CD4-positive, alpha-beta T cell treated with Interleukin-6 at 100 ng/mL for 8 hours (primary cell): Measurements from ENCODE around the gene DISP1.
A peak's percentile ranks its signal among the peaks of the same experiment; 100 is the strongest.

Source experiments
- DNase-seq: peaks from one replicate; pipeline ENCODE4 v3.0.0-alpha.2; 2020; ENCODE audit warnings: mixed read lengths, low spot score

The DISP1 gene, protein sequence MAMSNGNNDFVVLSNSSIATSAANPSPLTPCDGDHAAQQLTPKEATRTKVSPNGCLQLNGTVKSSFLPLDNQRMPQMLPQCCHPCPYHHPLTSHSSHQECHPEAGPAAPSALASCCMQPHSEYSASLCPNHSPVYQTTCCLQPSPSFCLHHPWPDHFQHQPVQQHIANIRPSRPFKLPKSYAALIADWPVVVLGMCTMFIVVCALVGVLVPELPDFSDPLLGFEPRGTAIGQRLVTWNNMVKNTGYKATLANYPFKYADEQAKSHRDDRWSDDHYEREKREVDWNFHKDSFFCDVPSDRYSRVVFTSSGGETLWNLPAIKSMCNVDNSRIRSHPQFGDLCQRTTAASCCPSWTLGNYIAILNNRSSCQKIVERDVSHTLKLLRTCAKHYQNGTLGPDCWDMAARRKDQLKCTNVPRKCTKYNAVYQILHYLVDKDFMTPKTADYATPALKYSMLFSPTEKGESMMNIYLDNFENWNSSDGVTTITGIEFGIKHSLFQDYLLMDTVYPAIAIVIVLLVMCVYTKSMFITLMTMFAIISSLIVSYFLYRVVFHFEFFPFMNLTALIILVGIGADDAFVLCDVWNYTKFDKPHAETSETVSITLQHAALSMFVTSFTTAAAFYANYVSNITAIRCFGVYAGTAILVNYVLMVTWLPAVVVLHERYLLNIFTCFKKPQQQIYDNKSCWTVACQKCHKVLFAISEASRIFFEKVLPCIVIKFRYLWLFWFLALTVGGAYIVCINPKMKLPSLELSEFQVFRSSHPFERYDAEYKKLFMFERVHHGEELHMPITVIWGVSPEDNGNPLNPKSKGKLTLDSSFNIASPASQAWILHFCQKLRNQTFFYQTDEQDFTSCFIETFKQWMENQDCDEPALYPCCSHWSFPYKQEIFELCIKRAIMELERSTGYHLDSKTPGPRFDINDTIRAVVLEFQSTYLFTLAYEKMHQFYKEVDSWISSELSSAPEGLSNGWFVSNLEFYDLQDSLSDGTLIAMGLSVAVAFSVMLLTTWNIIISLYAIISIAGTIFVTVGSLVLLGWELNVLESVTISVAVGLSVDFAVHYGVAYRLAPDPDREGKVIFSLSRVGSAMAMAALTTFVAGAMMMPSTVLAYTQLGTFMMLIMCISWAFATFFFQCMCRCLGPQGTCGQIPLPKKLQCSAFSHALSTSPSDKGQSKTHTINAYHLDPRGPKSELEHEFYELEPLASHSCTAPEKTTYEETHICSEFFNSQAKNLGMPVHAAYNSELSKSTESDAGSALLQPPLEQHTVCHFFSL (N-terminal part only)

GRCh38 chr1:222814536-222815439 lies at the start of gene DISP1:
TSS of gene DISP1 (plus strand) at chr1:222815039. CDS start at chr1:222942824, 127,785 bp downstream.
- DNase-seq, result peak; percentile 72

DNA sequence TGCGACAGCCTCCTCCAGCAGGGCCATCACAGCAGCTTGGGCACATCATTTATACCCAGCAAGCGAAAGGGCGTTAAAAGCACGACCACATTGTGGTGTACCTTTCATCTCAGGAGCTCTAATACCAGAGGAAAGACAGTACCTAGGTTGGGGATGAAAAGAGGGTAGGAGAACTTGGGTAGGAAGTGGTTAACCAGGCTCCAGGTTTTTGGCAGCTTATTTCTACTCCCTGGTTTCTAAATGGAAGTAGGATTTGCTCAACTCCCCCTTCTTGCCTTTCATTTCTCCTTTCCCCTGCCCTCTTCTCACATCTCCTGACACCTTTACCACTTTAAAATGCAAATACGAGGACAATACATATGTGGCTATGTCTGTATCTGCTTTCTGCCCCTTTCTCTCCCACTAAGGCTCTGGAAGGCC lies 47.7 kb upstream of the DISP1 start:
- no peak for DNase-seq

DNA sequence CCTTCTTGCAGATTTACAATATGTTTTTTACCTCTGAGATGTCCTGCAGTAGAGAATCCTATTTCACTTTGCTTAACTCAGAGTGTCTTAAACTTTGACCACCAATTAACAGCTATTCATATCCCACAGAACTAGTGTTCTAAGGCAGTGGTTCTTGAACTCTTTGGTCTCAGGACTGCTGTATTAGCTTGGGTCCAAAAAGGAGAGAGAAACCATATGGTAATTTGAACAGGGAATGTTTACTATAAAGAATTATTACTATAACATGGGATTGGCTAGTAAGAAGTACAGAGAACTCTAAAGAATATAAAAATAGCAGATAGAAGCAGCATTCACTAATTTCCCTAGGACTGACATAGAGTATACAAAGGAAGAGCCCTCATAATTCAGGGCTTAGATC lies 46.2 kb upstream of the DISP1 start:
- no peak for DNase-seq

- no peak for DNase-seq
Observed at GRCh38 chr1:222769181-222769580, 45.7 kb upstream of the DISP1 start.

- no peak for DNase-seq
Observed at GRCh38 chr1:222769971-222770620, 44.7 kb upstream of the DISP1 start.

GRCh38 chr1:222772996-222773379 lies 41.9 kb upstream of the DISP1 start:
- no peak for DNase-seq

GRCh38 chr1:222777463-222777862 lies 37.4 kb upstream of the DISP1 start:
- DNase-seq, result no peak

- no peak for DNase-seq
Observed at GRCh38 chr1:222777977-222778376, 36.9 kb upstream of the DISP1 start.

GRCh38 chr1:222781251-222781650 lies 33.6 kb upstream of the DISP1 start:
- no peak for DNase-seq

DNA sequence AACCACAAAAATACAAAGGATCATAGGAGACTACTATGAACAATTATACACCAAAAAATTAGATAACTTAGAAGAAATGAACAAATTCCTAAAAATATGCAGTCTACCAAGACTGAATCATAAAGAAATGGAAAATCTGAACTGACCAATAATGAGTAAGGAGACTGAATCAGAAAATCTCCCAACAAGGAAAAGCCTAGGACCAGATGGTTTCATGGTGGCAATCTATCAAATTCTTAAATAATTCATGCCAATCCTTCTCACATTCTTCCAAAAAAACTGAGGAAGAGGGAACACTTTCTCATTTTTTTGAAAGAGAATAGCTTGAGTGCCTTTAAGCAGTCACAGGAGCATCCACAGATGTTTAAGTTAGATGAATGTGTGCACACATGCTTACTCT lies 31.8 kb upstream of the DISP1 start:
- DNase-seq, result no peak

DNA sequence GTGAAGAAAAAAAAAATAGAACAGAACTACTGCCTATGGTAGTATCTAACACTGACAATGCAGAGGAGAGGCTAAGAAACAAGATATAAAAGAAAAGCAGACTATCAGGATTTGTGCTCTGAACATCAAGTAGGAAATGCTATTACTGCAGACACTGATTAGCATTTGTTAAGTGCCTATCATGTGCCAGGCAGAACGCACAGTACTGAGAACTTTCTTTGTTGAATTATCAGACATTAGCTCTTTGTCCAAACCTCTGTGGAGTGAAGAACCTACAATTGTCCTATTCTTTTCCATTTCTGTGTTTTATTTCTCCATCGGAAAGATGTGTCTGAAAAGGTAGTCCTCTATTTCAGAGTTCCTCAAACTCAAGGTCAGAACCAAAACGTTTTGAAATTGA lies 30.5 kb upstream of the DISP1 start:
- no peak for DNase-seq

DNA sequence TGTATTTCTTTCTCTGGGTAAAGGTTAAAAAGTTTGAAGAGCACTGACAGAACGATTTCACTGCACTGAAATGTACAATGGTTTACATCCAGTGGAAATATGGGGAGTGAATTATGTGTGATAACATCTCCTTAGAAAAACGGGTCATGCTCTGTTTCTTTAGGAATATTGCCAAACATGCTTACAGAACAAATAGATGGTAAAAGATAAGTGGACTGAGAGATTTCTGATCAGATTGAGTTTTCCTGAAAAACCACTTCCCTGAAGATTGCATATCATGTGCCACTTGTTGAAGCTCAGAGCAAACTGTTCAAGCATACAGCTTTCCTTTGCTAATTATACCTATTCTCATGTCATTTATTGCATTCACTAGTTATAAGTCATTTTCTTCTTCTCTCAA lies 29.9 kb upstream of the DISP1 start:
- no peak for DNase-seq

GRCh38 chr1:222785529-222785928 lies 29.3 kb upstream of the DISP1 start:
- no peak for DNase-seq

DNA sequence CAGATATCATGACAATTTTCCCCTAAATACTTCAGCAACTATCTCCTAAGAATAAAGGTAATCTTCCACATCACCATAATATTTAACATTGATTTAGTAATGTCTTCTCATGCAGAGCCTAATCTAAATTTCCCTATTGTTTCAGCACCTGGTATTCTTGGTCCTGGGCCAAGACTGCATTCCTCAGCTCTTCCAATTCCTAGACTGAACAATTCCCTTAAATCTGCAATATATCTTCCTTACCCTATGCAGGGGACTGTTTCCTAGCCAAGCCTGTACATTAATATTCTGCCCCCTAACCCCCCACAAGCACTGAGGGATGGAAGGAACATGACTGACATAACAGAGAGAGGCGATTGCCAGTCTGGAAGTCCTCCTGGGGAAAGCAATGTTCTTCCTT lies 28.7 kb upstream of the DISP1 start:
- no peak for DNase-seq

DNA sequence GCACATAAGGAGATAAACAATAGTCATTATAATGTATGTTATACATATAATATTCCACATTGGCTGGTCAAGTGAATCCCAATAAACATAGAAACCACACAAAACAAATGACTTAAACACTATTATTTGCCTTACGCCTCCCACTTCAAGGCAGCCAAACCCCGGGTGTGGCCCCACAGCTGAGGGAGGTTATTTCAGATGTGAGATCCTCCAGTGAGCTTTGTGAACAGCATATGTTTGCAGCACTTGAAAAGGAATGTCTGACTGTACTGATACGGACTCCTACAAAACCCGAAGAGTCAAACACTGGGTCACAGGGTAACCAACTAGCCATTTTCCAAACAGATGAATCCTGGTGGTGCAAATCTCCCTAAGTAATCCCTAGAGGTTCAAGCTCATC lies 27.1 kb upstream of the DISP1 start:
- no peak for DNase-seq

- DNase-seq, result no peak
Observed at GRCh38 chr1:222788402-222789156, 26.3 kb upstream of the DISP1 start.

- no peak for DNase-seq
Observed at GRCh38 chr1:222790115-222790514, 24.7 kb upstream of the DISP1 start.

DNA sequence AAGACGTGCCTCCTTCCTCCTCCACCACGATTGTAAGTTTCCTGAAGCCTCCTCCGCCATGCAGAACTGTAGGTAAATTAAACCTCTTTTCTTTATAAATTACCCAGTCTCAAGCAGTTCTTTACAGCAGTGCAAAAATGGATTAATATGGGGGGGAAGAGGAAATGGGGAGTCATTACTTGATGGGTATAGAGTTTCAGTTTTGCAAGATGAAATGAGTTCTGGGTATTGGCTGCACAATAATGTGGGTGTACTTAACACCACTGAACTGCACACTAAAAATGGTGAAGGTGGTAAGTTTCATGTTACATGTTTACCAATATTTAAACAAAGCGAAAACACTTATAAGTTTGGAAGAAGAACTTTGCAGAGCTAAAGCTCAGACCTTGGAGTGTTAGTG lies 24.3 kb upstream of the DISP1 start:
- no peak for DNase-seq

GRCh38 chr1:222791006-222791710 lies 23.7 kb upstream of the DISP1 start:
- DNase-seq, result no peak
